AG09319 (cell line): ENCODE results near the gene SSBP2.
"Not testable (repeated sequence)": the region's sequence is repeated elsewhere in the genome, so short reads cannot be mapped to it uniquely, and the experiment has no call there.

ENCODE experiments used
- DNase-seq: peaks from one replicate; pipeline ENCODE4 v3.0.0-alpha.2; 2010; ENCODE audit warnings: low read depth; ENCODE audit errors: extremely low read depth
- TF ChIP-seq, protein P1 (sequence below): IDR thresholded peaks from 2 replicates; pipeline ENCODE4 v1.5.1; 2011; ENCODE audit warnings: low read depth, mild to moderate bottlenecking, inconsistent platforms, low read length, moderate library complexity

The SSBP2 gene

DNA sequence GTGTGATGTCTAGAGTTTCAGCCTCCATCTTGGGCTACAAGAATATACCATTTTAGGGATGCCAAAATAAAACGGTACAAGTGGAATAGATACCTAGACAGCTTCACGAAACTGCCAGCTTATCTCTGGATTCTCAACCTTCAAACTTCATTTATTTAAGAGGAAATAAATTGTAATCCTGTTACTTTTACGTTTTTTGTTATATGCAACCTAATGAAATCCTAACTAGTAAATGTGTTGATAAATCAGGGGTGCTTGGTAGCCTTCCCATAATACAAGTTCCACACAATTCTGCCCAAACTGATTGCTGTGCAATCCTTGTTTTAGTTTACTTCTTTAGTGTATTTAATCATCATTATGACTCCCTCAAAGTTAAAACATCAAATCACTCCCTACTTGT lies 75.5 kb downstream of the SSBP2 start:
- DNase-seq = no peak
- TF ChIP-seq, protein P1, sequence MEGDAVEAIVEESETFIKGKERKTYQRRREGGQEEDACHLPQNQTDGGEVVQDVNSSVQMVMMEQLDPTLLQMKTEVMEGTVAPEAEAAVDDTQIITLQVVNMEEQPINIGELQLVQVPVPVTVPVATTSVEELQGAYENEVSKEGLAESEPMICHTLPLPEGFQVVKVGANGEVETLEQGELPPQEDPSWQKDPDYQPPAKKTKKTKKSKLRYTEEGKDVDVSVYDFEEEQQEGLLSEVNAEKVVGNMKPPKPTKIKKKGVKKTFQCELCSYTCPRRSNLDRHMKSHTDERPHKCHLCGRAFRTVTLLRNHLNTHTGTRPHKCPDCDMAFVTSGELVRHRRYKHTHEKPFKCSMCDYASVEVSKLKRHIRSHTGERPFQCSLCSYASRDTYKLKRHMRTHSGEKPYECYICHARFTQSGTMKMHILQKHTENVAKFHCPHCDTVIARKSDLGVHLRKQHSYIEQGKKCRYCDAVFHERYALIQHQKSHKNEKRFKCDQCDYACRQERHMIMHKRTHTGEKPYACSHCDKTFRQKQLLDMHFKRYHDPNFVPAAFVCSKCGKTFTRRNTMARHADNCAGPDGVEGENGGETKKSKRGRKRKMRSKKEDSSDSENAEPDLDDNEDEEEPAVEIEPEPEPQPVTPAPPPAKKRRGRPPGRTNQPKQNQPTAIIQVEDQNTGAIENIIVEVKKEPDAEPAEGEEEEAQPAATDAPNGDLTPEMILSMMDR = no peak

DNA sequence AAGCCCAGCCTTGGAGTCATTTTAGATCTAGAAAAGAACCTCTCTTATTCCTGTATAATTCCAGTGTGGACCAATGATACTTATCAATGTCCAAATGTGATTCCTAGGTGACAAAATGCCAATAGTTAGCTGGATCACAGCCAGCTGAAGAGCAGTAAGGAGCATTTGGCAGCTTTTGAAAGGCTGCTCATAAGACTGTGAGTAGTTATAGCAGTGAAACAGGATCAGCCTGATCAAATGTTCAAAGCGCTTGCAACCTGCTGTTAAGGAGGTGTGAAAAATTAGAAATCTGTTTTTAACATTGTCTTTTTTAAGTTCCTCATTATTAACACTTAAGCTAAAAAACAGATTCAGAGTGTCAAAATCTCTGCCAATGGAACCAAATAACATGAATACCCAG lies 85.1 kb downstream of the SSBP2 start:
- TF ChIP-seq, protein P1 = no peak
- no peak for DNase-seq

DNA sequence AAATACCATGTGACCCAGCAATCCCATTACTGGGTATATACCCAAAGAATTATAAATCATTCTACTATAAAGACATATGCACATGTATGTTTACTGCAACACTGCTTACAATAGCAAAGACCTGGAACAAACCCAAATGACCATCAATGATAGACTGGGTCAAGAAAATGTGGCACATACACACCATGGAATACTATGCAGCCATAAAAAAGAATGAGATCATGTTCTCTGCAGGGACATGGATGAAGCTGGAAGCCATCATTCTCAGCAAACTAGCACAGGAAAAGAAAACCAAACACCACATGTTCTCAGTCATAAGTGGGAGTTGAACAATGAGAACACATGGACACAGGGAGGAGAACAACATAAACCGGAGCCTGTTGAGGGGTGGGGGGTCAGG lies 90.3 kb downstream of the SSBP2 start:
- not testable (repeated sequence) for DNase-seq

DNA sequence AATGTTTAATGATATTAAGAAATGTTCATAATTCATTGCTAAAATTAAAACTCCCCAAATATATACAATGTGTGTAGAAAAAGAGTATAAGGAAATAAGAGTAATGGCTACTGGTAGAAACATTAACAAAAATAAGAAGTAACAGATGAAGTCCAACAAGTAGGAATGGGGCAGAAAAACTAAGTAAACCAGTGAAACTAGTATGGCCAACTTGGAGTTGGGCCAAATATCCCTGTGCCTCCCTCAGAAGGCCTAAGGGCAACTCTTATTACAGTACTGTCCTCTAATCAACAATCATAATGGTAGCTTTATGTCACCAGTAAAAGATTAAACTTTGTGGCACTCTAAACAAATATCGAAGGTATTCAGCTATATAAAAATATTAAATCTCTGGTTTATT lies 93.5 kb downstream of the SSBP2 start:
- TF ChIP-seq, protein P1 = no peak

DNA sequence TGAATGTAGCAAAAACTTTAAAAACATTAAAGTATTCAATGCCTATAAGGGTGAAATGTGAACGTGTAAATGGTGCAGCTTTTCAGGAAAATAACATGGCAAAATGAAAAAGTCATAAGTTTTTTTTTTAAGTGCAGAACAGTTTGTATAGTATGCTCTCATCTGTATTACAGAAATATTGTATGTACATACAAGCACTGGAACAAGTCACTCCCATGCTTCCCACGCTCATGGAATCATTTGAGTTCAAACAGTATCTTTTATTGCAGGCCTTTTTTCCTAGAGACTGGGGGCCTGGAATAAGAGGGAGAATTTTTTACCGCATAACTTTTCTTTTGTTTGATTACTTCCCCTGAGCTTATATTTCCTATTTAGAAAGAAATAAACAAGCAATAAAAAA lies 94.1 kb downstream of the SSBP2 start:
- no peak for DNase-seq
- TF ChIP-seq, protein P1 = no peak

More for the DNA sequence above, 93.5 kb downstream of the SSBP2 start:
- DNase-seq = no peak

DNA sequence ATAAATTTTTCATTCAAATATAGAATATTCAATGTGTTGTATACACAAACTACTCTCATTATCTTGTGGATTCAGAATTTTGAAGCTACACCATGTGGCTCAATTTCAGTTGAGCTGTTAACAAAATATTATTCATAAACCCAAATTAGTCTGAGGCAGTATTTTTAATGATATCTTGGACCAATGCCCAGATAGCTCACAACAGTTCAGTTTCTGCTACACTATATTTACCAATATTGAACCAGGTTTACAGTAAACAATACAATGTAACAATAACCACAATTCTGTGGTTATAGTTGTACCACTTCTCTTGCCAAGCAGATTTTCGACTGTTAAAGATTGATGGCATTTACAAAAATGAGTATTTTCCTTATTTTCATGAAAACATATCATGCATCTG lies 99.9 kb downstream of the SSBP2 start:
- no peak for DNase-seq
- TF ChIP-seq, protein P1 = no peak

DNA sequence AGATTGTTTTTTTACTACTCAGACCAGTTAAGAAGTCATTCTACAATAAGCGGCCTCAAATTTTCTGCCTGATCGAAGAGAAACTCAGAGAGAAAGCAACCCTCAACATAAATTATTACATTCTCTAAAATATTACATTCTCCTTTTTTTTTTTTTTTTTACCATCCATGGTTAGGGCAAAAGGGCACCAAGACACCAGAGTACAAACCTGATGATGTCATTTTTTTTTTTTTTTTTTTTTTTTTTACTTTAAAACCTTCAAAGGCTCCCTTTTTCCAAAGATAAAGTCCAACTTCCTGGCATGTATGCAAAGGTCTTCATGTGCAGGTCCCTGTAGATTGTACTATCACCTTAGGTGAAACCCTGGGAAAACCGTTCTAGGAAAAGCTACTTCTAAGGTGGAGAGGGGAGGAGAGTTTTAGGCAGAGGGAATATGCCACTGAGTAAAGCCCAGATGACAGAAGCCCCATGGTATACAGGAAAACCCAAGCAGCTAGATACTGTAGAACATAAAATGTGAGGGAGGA lies 104.4 kb downstream of the SSBP2 start:
- DNase-seq = no peak
- TF ChIP-seq, protein P1 = no peak

DNA sequence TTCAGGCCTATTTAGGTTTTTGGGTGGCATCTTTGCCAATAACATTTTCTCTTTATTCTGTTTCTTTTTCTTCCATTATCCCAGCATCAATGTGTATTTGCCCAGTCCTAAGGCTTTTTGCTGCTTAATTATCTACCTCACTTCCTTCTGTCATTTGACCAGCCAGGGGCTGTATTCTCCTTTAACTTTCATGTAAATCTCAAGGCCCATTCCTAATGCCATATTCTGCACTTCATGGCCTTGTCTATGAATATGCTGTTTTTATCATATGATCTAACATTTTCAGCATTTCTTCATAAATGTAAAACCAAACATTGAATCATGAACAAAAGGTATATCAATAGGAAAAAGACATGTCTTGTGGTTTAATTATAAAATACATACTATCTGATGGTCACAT lies 108.7 kb downstream of the SSBP2 start:
- DNase-seq = no peak
- TF ChIP-seq, protein P1 = no peak
